Measurements from ENCODE around the gene GKAP1. TPM values are rescaled to one million over a fixed set of nuclear protein-coding genes. Genes with fewer than 3 reads are reported as not detected.

Gene GKAP1
- total RNA-seq: 0.65 and 1.3 TPM in 2 replicates

DNA sequence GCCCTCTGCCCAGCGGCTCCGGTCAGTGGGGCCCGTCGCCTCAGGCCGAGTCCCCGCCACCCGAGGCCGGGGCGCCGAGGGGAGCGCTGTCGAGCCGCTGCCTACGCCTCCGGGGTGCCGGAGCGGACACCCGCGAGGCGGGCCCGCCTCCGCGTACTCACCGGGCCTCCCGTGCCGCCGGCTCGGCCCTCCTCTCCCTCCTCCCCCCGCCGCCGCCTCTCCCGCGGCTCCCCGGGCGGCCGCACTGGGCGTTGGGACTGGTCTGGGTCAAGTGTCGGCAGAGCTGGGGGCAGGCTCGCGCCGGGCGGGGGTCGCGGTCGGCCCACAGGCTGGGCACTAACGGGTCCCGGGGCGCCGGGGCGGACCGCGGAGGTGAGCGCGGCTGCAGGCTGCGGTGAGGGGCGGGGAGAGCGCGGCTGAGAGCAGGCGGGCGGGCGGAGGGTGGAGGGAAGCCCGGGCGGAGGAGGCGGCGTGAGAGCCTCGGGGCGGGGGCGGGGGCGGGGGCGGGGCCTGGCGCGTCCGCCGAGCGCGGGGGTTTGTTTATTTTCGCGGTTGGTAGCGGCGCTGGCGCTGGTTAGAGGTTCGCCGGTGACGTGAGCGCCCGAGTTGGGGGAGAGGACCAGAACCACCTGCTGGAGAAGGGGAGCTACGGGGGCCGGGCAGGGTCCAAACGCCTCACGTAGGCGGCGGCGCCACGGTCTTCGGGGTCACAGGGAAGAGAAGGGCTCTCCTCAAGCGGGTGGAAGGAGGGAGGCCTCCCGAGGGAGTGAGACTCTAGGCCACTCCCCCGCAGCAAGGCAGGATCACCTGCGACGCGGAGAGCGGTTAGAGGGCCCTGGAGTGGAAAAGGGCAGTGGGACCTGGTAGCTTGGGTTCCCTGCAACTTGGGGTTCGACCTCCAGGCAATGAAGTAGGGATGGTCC is at the start of gene GKAP1:
GKAP1 (minus strand) TSS at position 414 of the 923 bp plus-strand sequence. CDS start 11,252 bp downstream, outside the sequence.

GRCh38 chr9:83707768-83708514 is 109.6 kb downstream of the GKAP1 start, which contains the start of gene UBQLN1:
Gene UBQLN1 (minus strand): TSS chr9:83707958. CDS start chr9:83707679, 279 bp downstream.

Other genes with a start within 250 kb of the GKAP1 start
- gene IDNK, start 194.6 kb downstream of the GKAP1 start, total RNA-seq: 0.72 and 4.2 TPM in 2 replicates
- gene UBQLN1, start 109.8 kb downstream of the GKAP1 start, total RNA-seq: 66.6 and 67.4 TPM in 2 replicates
- 2.5 and 2.6 TPM in 2 replicates for gene KIF27, start 103.7 kb upstream of the GKAP1 start, total RNA-seq
- gene HNRNPK, start 162.4 kb upstream of the GKAP1 start, total RNA-seq: 448 and 469 TPM in 2 replicates
- gene RMI1, start 163.0 kb upstream of the GKAP1 start, total RNA-seq: 2.9 and 3.6 TPM in 2 replicates